Measurements from ENCODE around the gene EDC3.
A peak's percentile ranks its signal among the peaks of the same experiment; 100 is the strongest.
"Not testable (repeated sequence)": the region's sequence is repeated elsewhere in the genome, so short reads cannot be mapped to it uniquely, and the experiment has no call there.

Gene EDC3

GRCh38 chr15:74611341-74611740 lies 84.5 kb downstream of the EDC3 start:
- H3K36me3 ChIP-seq (ENCODE audit: control insufficient read depth, insufficient read depth, low read length) = no peaks in the 10 kb centered on the region
- H3K4me3 ChIP-seq (ENCODE audit: low read length) = no peak overlapping the region
- H3K9me3 ChIP-seq (ENCODE audit: control insufficient read depth, low read length) = no peaks in the 10 kb centered on the region
- peaks cover 3% of the 10 kb centered on the region for H3K4me1 ChIP-seq (ENCODE audit: control insufficient read depth, insufficient read depth, low read length)
- H3K9ac ChIP-seq (ENCODE audit: low read length) = no peak overlapping the region
- H3K27me3 ChIP-seq (ENCODE audit: control insufficient read depth, insufficient read depth, low read length) = peaks cover 3% of the 10 kb centered on the region

- Histone ChIP-seq H3K9me3 (ENCODE audit: control insufficient read depth, low read length) (no peaks in the 10 kb centered on the region), H3K4me3 (ENCODE audit: low read length) (no peak overlapping the region), H3K36me3 (ENCODE audit: control insufficient read depth, insufficient read depth, low read length) (no peaks in the 10 kb centered on the region), H3K4me1 (ENCODE audit: control insufficient read depth, insufficient read depth, low read length) (peaks cover 3% of the 10 kb centered on the region), H3K27me3 (ENCODE audit: control insufficient read depth, insufficient read depth, low read length) (peaks cover 3% of the 10 kb centered on the region), H3K9ac (ENCODE audit: low read length) (no peak overlapping the region)
These were observed 85.4 kb downstream of the EDC3 start for GRCh38 chr15:74610302-74610951.

GRCh38 chr15:74609938-74610301 lies 85.9 kb downstream of the EDC3 start:
- Histone ChIP-seq H3K36me3 (ENCODE audit: control insufficient read depth, insufficient read depth, low read length) (no peaks in the 10 kb centered on the region), H3K4me1 (ENCODE audit: control insufficient read depth, insufficient read depth, low read length) (peaks cover 3% of the 10 kb centered on the region), H3K27me3 (ENCODE audit: control insufficient read depth, insufficient read depth, low read length) (peaks cover 3% of the 10 kb centered on the region), H3K9ac (ENCODE audit: low read length) (no peak overlapping the region), H3K4me3 (ENCODE audit: low read length) (no peak overlapping the region), H3K9me3 (ENCODE audit: control insufficient read depth, low read length) (no peaks in the 10 kb centered on the region)

GRCh38 chr15:74608786-74609185 lies 87.0 kb downstream of the EDC3 start:
- no peaks in the 10 kb centered on the region for H3K36me3 ChIP-seq (ENCODE audit: control insufficient read depth, insufficient read depth, low read length)
- H3K9ac ChIP-seq (ENCODE audit: low read length) = no peak overlapping the region
- H3K4me3 ChIP-seq (ENCODE audit: low read length) = no peak overlapping the region
- H3K4me1 ChIP-seq (ENCODE audit: control insufficient read depth, insufficient read depth, low read length) = no peaks in the 10 kb centered on the region
- peaks cover 3% of the 10 kb centered on the region for H3K27me3 ChIP-seq (ENCODE audit: control insufficient read depth, insufficient read depth, low read length)
- no peaks in the 10 kb centered on the region for H3K9me3 ChIP-seq (ENCODE audit: control insufficient read depth, low read length)

GRCh38 chr15:74605795-74606150 lies 90.1 kb downstream of the EDC3 start:
- Histone ChIP-seq H3K9me3 (ENCODE audit: control insufficient read depth, low read length) (no peaks in the 10 kb centered on the region), H3K4me3 (ENCODE audit: low read length) (no peak overlapping the region), H3K9ac (ENCODE audit: low read length) (no peak overlapping the region), H3K4me1 (ENCODE audit: control insufficient read depth, insufficient read depth, low read length) (no peaks in the 10 kb centered on the region), H3K27me3 (ENCODE audit: control insufficient read depth, insufficient read depth, low read length) (peaks cover 3% of the 10 kb centered on the region), H3K36me3 (ENCODE audit: control insufficient read depth, insufficient read depth, low read length) (no peaks in the 10 kb centered on the region)

- no peaks in the 10 kb centered on the region for H3K4me1 ChIP-seq (ENCODE audit: control insufficient read depth, insufficient read depth, low read length)
- no peaks in the 10 kb centered on the region for H3K9me3 ChIP-seq (ENCODE audit: control insufficient read depth, low read length)
- no peak overlapping the region for H3K4me3 ChIP-seq (ENCODE audit: low read length)
- H3K27me3 ChIP-seq (ENCODE audit: control insufficient read depth, insufficient read depth, low read length) = peaks cover 3% of the 10 kb centered on the region
- H3K9ac ChIP-seq (ENCODE audit: low read length) = no peak overlapping the region
- H3K36me3 ChIP-seq (ENCODE audit: control insufficient read depth, insufficient read depth, low read length) = no peaks in the 10 kb centered on the region
These were observed 90.6 kb downstream of the EDC3 start for GRCh38 chr15:74604983-74605794.

- H3K9me3 ChIP-seq (ENCODE audit: control insufficient read depth, low read length) = no peaks in the 10 kb centered on the region
- H3K4me3 ChIP-seq (ENCODE audit: low read length) = no peak overlapping the region
- peaks cover 3% of the 10 kb centered on the region for H3K27me3 ChIP-seq (ENCODE audit: control insufficient read depth, insufficient read depth, low read length)
- H3K9ac ChIP-seq (ENCODE audit: low read length) = no peak overlapping the region
- no peaks in the 10 kb centered on the region for H3K36me3 ChIP-seq (ENCODE audit: control insufficient read depth, insufficient read depth, low read length)
- peaks cover 8% of the 10 kb centered on the region for H3K4me1 ChIP-seq (ENCODE audit: control insufficient read depth, insufficient read depth, low read length)
These were observed 91.8 kb downstream of the EDC3 start for GRCh38 chr15:74603789-74604705.

- no peak overlapping the region for H3K9ac ChIP-seq (ENCODE audit: low read length)
- H3K9me3 ChIP-seq (ENCODE audit: control insufficient read depth, low read length) = no peaks in the 10 kb centered on the region
- peaks cover 11% of the 10 kb centered on the region for H3K4me1 ChIP-seq (ENCODE audit: control insufficient read depth, insufficient read depth, low read length)
- no peaks in the 10 kb centered on the region for H3K36me3 ChIP-seq (ENCODE audit: control insufficient read depth, insufficient read depth, low read length)
- no peaks in the 10 kb centered on the region for H3K27me3 ChIP-seq (ENCODE audit: control insufficient read depth, insufficient read depth, low read length)
- H3K4me3 ChIP-seq (ENCODE audit: low read length) = no peak overlapping the region
These were observed 92.6 kb downstream of the EDC3 start for GRCh38 chr15:74603026-74603788.

- H3K36me3 ChIP-seq (ENCODE audit: control insufficient read depth, insufficient read depth, low read length) = no peaks in the 10 kb centered on the region
- H3K9me3 ChIP-seq (ENCODE audit: control insufficient read depth, low read length) = no peaks in the 10 kb centered on the region
- H3K4me1 ChIP-seq (ENCODE audit: control insufficient read depth, insufficient read depth, low read length) = peaks cover 11% of the 10 kb centered on the region
- no peaks in the 10 kb centered on the region for H3K27me3 ChIP-seq (ENCODE audit: control insufficient read depth, insufficient read depth, low read length)
- H3K4me3 ChIP-seq (ENCODE audit: low read length) = peak overlapping the region; percentile 74
- H3K9ac ChIP-seq (ENCODE audit: low read length) = peak overlapping the region; percentile 90
These were observed 96.7 kb downstream of the EDC3 start for GRCh38 chr15:74599156-74599555.

GRCh38 chr15:74598126-74598842 lies 97.5 kb downstream of the EDC3 start:
- Histone ChIP-seq H3K36me3 (ENCODE audit: control insufficient read depth, insufficient read depth, low read length) (no peaks in the 10 kb centered on the region), H3K9ac (ENCODE audit: low read length) (peak overlapping the region; percentile 90), H3K9me3 (ENCODE audit: control insufficient read depth, low read length) (no peaks in the 10 kb centered on the region), H3K4me3 (ENCODE audit: low read length) (peak overlapping the region; percentile 74), H3K4me1 (ENCODE audit: control insufficient read depth, insufficient read depth, low read length) (peaks cover 11% of the 10 kb centered on the region), H3K27me3 (ENCODE audit: control insufficient read depth, insufficient read depth, low read length) (no peaks in the 10 kb centered on the region)

GRCh38 chr15:74597146-74597705 lies 98.6 kb downstream of the EDC3 start:
- peaks cover 11% of the 10 kb centered on the region for H3K4me1 ChIP-seq (ENCODE audit: control insufficient read depth, insufficient read depth, low read length)
- not testable (repeated sequence) for H3K27me3 ChIP-seq (ENCODE audit: control insufficient read depth, insufficient read depth, low read length); H3K4me3 ChIP-seq (ENCODE audit: low read length); H3K36me3 ChIP-seq (ENCODE audit: control insufficient read depth, insufficient read depth, low read length); H3K9me3 ChIP-seq (ENCODE audit: control insufficient read depth, low read length); H3K9ac ChIP-seq (ENCODE audit: low read length)

Measured in mucosa of stomach (tissue), 1 donor.